HG02759 (cell line): ENCODE results near the gene GALNT2.

Experiments
- ATAC-seq: cut with Tn5 transposase; IDR thresholded peaks from one replicate; pipeline ENCODE4 v1.9.1; 2021; ENCODE audit warnings: mild to moderate bottlenecking, moderate library complexity; ENCODE audit not compliant: unreplicated experiment

GALNT2 gene

DNA sequence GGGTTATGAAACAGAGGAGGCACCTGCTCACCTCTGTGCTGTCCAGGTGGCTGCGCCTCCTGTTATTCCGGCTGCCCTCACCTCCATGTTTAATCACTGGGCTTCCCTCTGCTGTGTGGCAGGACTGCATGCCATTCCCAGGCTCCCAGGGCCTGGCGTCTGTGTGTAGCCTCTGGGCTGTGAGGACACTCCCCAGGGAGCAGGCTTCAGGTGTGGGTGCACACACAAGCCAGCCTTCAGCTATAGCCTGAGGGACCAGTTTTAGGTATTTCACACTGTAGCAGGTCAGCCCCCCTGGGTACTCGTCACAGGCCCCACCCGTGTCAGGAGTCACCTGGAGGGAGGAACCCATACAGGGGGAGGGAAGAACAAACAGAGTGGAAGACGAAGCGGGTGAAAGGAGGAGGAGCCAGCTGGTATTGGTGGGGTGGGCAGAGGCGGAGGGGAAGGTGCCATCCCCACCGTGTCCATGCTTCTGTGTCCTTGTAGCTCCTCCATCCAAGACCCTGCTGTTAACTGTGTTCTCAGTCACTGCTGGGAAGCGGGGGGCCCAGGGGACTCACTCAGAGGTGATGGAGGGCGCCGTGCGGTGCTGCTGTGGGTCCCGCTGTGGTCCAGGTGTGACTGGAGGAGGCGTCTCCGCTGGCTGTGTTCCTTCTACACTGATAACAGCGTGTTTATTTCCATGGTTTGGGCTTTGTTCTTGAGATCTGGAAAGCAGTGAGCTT is 200.5 kb downstream of the GALNT2 start:
- ATAC-seq: no peak

DNA sequence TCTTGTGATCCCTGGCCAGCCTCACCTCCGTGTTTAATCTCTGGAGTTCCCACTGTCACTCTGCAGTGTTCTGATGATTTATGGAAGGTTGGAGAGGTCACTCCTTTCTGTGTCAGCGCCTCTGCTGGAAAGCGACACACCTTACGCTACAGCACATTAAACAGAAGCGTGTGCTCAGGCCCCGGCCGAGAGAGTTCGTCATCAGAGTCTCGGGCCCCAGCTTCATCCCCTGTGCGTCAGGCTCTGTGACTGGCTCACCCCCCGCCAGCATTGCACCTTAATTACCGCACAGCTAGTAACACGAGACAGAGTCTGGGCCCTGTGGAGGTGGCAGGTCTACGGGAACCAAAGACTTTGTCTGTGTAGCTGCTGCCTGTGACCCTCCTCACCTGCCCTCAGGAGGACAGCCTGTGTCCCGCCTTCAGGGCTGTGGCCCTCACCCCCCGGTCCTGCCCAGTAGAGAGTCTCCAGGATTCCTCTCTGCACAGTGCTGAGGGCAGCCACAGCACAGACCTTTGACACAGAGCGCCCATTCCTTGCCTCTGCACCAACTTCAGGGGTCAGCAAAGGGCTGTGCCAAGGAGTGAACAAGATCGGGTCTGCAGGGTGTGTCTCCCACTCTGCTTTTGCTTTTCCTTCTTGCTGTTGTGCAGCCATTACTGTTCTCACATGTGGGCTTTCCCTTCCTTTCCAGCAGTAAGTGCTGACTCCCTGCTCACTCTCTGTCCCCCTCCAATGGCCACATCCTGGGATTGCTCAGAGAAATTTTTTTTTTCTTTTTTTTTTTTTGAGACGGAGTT is 201.5 kb downstream of the GALNT2 start:
- ATAC-seq: no peak

DNA sequence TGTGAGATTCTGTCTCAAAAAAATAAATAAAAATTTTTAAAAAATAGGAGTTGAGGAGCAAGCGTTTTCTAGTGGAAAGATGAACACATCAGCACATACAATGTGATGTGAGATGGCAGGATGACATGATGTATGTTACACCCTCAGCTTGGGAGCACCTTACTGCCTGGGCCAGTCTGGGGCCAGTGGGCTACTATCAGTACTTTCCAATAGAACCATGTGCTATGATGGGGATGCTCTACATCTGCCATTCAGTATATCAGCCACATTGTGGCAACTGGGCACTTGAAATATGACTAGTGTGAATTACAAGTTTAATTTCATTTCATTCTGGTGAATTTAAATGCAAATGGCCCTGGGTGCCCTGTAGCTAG is 203.1 kb downstream of the GALNT2 start:
- peak; percentile 14 for ATAC-seq

DNA sequence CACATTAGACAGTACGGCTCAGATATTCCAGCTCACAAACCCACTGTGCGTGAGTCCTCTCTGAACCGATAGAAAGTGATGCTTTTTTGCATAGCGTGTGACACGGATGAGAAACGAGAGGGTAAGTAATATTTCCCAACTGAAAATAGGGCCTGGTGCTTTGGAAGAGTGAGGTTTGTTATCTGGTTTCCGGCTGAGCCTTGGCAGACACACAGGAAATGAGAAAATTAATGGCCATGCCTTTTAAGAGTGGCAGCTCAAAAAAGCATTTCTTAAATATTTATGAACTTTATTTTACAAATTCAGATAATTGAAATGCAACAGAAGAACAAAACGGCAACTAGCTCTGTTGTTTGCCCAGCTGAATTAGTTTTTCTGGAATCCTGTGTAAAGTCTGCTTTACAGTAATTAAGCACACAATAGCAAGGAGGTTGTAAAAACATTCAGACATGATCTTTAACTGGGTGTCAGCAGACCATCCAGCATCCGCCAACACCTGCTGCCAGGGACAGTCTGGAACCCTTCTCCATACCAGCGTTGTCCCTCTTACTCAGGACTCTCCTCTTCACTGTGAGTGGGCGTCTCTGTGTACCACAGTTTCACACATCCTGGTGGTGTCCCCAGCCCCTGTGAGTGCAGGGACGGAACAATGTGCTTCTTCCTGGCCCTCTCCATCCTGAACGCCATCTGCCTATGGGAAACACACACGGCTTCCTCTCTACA is 203.7 kb downstream of the GALNT2 start:
- ATAC-seq: peak; percentile 65

DNA sequence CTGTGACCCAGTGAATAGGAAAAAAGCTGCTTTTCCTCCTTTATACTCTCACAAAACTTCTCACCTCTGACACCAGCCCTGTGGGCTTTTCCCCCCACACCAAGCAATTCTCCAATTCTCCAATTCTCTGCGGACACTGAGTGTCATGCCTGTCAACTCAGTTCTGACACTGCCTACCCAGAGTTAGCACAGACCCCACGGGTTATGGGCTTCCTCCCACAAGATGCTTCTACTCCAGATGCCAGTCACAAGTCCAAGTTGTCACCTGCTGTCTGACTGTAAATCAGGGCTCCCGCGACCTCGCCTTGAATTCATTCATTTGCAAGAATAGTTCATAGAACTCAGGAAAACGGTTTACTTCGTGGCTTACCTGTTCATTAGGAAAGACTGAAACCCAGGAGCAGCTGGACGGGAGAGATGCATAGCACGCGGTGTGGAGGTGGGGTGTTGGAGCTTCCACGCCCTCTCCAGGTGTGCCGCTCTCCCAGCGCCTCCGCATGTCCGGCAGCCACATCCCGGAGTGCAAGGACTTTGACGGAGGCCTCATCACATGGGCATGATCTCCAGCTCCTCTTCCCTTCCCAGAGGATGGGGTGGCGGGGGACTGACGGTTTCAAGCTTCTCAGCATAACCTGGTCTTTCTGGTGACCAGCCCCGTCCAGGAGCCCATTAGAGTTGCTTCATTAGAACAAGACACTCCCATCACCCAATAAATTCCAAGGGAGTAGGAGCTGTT is 204.4 kb downstream of the GALNT2 start:
- no peak for ATAC-seq

DNA sequence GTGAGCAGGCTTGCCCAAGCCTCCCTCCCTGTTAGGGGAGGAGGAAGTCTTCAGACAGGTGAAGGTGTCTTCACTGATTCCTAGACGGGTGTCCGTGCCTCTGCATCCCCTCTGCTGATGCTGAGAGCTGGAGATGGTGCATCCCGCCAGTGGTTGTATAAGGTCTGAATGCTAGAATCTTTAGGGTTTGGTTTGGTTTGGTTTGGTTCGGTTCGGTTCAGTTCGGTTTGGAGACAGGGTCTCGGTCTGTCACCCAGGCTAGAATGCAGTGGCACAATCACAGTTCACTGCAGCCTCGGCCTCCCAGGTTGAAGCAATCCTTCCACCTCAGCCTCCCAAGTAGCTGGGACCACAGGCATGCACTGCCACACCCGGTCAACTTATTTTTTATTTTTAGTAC is 205.5 kb downstream of the GALNT2 start:
- ATAC-seq: no peak

DNA sequence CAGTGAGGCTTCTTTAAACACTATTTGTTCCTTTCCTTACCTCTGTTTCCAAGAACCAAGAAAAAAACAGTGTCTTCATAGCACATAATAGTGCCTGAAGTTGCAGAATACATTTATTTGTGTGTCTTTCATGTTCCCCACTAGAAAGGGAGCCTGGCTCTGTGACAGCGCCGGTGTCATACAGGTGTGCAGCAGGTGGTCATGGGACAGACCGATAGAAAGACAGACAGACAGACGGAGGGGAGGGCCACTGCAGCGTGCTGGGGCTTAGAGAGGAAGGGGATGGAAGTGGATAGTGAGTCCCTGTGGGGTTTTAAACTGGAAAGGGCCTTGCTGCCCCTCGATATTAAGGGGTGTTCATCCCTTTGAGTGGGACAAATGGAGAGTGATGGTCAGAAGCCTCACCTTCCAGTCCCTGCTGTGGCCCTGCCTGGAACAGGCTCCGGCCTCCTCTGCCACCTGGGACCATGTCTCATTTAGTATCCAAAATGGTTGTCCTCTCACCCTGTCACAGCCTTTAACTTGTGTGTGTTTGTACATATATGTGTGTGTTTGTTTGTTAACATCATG is 206.2 kb downstream of the GALNT2 start:
- ATAC-seq: no peak

DNA sequence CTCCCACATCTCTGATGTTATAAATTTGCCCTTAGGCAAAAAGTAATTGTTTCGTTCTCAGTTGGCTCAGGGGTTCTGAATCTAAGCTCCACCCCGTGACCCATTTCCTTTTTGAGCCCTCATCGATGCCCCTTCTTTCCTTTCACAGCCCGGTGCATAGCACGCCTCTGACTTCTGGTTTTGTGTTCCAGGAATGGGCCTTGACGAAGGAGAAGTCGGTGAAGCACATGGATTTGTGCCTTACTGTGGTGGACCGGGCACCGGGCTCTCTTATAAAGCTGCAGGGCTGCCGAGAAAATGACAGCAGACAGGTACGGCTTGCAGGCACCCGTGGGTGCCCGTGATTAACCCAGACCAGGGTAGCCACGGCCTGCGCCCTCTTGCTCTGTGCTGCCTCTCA is 207.2 kb downstream of the GALNT2 start:
- ATAC-seq: no peak

DNA sequence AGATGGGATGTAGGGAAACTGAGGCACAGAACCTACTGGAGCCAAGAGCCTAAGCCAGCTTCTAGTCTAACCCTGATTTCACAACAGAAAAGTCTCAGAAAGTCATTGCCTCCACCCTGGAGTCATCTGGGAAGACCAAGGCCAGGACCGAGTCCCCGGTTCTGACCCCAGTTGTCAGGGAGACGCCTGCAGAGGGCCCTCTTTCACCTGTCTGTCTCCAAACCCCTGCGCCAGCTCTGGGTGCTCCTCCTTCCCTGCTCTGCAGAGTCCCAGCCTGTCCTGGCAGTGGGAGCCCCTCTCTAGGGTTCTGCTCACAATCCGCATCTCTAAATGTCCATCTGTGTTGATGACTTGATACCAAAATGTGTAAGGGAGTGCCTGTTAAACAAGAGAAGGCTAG is 209.4 kb downstream of the GALNT2 start:
- ATAC-seq: no peak

DNA sequence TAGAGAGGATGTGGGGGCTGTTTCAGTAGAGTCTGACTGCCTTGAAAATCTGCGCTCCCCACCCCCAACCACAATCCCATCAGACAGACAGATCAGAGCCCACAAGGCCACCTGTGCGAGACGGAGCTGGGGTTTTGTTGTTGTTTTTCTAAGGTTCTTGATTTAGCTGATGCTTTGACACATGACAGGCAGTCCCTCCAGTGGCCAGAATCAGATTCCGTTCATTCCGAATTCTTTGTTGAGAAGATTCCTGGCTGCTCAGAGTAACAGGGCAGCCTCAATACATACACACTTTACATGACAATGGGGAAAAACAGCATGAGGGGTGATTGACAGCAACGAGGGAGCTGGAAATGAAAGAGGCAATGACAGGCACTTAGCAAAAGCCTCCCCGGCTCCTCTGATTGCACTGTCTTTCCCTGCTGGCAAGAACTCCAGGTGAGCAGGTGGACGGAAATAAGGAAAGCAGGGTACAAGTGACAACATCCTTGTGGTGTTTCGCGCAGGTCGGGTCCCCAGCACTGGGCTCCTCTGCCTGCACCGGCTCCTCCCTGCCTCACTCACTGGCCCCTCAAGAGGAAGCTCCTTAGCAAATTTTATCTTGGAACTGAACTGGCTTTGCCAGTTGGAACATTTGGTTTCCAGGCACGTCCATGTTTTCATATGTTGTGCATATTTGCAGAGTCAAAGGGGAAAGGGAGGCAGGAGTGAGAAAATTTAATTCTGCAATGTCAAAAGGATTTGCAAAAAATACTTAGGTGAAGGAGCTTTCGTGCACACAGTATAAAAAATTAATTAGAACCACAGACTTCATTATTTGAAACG is 210.4 kb downstream of the GALNT2 start:
- peak; percentile 45 for ATAC-seq

DNA sequence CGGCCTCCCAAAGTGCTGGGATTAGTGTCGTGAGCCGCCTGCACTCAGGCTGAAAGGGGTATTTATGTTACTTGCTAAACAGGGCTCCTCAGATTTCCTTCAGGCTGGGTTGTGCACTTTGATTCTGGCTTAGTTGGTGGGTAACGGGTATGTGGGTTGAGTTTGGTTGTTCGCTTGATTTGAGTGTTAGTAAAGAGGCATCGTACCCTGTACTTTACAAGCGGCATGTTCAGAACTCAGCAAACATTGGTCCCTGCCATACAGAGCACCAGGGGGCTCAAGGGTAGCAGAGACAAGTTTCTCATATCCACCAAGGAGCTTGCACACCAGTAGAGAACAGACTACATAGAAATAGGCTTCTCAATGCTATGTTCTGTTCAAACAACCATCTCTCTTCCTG is 211.3 kb downstream of the GALNT2 start:
- ATAC-seq: no peak

DNA sequence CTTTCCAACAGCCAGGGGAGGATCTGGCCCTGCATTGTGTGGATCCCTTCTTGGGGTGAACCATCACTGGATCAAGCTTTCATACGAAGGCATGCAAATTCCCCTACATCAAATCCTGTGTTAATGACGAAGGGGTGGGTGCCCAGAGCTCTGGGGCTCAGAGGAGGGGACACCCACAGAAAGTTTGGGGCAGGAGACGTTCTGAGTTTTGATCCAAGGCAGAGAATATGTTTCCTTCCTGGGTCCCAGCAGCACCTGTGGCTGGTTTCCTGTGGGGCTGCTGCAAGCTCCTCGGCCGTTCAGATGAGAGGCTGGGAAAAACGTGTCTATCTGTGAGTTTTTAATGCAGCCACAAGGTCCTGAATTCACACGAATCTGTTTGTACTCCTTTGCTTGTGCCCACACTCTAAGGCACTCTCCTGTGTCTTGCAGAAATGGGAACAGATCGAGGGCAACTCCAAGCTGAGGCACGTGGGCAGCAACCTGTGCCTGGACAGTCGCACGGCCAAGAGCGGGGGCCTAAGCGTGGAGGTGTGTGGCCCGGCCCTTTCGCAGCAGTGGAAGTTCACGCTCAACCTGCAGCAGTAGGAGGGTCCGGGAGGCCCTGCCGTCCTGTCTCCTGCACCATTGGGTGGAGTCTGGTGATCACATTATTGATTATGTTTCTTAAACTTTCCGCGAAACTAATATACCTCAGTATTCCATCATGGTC is 212.0 kb downstream of the GALNT2 start:
- no peak for ATAC-seq

DNA sequence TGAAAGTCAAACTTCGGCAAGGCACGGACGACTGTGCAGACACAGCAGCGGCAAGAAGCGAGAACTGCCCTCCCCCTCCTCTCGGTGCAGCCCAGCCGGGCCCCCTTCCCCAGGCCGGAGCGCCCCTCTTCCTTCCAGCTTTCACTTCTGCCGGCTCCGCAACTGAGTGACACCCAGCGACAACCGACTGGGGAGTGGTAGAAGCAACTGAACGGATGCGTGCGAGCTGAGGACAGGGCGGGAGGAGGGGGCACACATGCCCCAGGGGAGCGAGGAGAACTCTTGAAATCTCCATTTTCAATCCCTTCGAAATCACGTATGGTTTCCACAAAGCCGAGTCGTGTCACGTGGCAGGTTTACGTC is 212.5 kb downstream of the GALNT2 start:
- ATAC-seq: no peak

DNA sequence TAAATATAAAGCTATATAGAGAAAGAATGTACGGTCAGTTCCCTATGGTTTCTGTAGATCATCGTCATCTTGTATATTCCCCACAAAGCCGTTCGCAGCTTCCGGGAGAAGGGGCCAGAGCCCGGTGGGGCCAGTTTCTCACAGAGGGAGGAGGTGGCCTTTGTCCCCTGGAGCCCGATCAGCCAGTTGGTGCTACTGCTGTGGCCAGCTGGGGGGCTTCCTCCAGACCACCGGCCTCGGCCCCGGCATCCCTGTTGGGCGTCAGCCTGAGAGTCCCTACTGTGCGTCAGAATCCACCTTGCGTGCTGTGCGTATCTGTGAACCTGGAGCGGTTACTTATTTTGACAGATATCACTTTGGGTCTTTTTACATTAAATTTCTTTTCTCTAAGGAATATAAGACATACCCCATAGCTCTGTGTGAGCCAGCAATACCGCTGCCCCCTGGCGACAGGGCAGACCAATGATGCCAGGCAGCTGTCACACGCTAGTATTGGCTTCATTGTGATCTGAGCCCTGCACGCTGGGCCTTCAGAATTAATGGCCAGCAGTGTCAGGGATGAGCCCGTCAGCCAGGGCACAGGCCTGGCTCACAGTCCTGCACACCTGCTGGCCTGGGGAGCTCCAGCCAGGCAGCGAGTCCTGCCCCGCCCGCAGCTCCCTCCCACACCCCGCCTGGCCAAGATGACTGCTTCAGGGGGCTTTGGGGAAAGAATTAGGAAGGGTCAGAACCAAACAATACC is 213.2 kb downstream of the GALNT2 start:
- ATAC-seq: no peak

DNA sequence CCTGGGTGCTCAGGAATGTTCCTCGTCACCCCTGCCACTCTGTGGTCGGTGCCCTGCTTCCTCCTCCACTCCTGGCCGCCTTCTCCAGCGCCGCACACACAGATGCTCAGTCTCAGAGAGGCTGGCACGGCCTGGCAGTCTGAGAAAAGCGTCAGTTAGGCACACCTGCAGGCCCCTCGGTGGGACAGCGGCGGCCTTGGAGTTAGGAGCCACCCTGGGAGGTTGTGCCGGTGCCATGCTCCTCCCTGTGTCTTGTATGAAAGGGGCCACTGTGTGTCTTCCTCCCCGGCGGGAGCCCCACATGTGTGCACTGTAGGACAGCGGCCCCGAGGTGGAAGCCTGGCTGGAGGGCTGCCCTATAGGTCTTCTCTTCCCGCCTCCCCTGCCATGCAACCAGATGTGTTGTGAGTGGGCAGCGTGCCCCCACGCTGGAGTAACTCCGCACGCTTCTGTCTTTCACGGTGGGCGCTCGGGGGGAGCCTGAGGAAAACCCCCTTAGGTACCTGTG is 213.9 kb downstream of the GALNT2 start:
- no peak for ATAC-seq

DNA sequence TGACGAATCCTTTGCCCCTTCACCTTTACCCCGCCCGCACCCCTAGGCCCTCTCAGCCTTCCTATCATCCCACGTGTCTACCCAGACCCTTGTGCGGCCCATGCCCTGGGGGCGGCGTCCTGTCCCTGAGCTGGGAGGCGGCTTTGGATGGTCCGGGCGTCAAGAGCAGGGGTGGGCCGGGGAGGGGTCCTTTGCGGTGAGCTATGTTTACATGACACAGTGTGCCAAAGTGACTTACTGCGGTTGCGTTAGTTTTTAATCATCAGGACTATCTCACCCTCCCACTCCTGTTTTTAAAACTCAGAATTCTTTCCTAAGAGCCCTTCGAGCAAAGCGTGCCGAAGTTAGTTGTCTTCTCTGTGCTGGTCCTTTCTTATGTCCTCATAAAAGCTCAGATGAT is 214.5 kb downstream of the GALNT2 start:
- ATAC-seq: no peak

DNA sequence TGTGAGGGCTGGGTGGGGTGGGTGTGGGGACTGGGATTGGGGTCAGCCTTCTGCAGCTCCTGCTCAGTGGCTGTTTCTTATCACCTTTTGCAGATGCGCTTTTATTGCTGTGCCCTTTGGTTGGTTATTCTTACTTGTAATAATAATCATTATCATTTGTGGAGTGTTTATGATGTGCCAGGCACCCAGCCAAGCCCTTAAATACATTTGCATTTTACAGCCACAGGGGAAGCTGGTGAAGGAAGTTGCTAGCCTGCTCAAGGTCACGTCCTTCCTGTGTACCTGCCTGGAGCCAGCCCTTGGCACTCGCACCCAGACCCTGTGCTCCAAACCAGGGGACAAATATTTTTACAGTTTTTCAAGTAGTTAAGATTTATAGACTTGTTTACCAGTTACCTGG is 215.1 kb downstream of the GALNT2 start:
- ATAC-seq: no peak

DNA sequence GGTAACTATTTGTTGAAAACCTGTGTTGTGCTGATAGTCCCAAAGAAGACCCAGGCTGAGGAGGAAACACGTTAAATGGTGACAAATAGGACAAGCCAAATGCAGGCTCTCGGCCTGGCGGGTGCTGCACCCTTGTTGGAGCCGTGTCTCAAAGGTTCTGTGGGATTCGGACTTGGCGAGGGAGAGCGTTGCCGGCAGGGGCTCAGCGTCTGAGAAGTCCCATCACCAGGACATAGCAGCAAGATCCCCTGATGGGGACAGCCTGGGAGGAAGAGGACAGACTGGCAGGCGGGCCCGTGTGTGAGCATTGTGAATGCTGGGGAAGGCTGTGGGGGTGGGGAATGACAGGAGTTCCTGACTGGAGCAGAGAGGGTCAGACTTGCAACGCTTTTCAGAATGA is 216.6 kb downstream of the GALNT2 start:
- ATAC-seq: no peak

DNA sequence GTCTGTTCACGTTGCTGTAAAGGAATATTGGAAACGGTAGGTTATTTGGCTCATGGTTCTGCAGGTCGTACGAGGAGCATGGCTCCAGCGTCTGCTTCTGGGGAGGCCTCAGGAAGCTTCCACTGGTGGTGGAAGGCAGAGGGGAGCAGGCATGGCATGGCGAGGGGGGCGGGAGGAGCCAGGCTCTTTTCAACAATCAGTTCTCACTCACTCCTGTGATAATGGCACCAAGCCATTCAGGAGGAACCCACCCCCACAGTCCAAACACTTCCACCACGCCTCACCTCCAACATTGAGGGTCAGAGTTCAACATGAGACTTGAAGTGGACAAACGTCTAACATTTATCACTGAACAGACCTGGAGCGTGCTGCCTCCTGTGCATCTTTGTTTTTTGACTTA is 217.9 kb downstream of the GALNT2 start:
- ATAC-seq: no peak
